Measurements from ENCODE around the gene EFR3B. TPM values are rescaled to one million over a fixed set of nuclear protein-coding genes. Genes with fewer than 3 reads are reported as not detected.

The EFR3B gene
- total and polyA plus RNA-seq, 2 of the 4 experiments (the other 2 are of a cell fraction), result 0.38 to 0.90 TPM

GRCh38 chr2:25105336-25106085, 63.6 kb downstream of the EFR3B start:
- Histone ChIP-seq H3K4me2 (ENCODE audit: low read depth, low read length) (peak overlapping the region; percentile 16; the same call in 1 of the 2 replicates), H3K23ac (ENCODE audit: low read depth, low read length) (no peak overlapping the region), H3K79me1 (ENCODE audit: low read depth in 1 of 2, low read length in 2 of 2) (no peaks in the 10 kb centered on the region), H3K4me1 (ENCODE audit: control insufficient read depth, insufficient read depth, low read length) (peaks cover 3% of the 10 kb centered on the region), H3K9me1 (ENCODE audit: insufficient read depth, low read length) (peaks cover 3% of the 10 kb centered on the region), H3K36me3 (ENCODE audit: control insufficient read depth, insufficient read depth, low read length) (no peaks in the 10 kb centered on the region), H3K27ac (ENCODE audit: insufficient read depth, low read length) (no peak overlapping the region), H2BK15ac (ENCODE audit: low read depth, low read length) (no peak overlapping the region), H3K4me3 (ENCODE audit: insufficient read depth, low read depth, low read length) (no peak overlapping the region), H2BK120ac (ENCODE audit: low read depth, low read length) (no peak overlapping the region), H3K56ac (ENCODE audit: extremely low read depth, insufficient read depth, low read length) (no peak overlapping the region), H4K5ac (ENCODE audit: low read depth, low read length) (no peak overlapping the region), H4K8ac (ENCODE audit: low read depth in 2 of 2, low read length in 2 of 2) (no peak overlapping the region), H4K91ac (ENCODE audit: insufficient read depth, low read depth, low read length) (no peak overlapping the region), H3K9me3 (ENCODE audit: control insufficient read depth, insufficient read depth, low read length) (no peaks in the 10 kb centered on the region), H2BK5ac (ENCODE audit: low read depth, low read length, poor library complexity, severe bottlenecking) (no peak overlapping the region), H3K27me3 (ENCODE audit: control insufficient read depth, insufficient read depth, low read length) (no peaks in the 10 kb centered on the region; the same call in 1 of the 2 replicates), H3K9ac (ENCODE audit: low read depth, low read length) (no peak overlapping the region), H3K18ac (ENCODE audit: low read depth, low read length) (no peak overlapping the region), H2AFZ (replicated peaks; ENCODE audit: low read length, poor library complexity) (peak overlapping the region; percentile 15), H3K14ac (replicated peaks; ENCODE audit: low read depth, low read length) (no peak overlapping the region), H2AK9ac (replicated peaks; ENCODE audit: low read depth, low read length, poor library complexity) (peak overlapping the region; percentile 73), H2AK5ac (ENCODE audit: low read depth, low read length) (no peak overlapping the region), H4K20me1 (ENCODE audit: insufficient read depth, low read length) (no peaks in the 10 kb centered on the region), H2BK20ac (ENCODE audit: low read depth, low read length) (no peak overlapping the region), H3K4ac (ENCODE audit: low read depth, low read length) (no peak overlapping the region)
- ATAC-seq (ENCODE audit: low read depth), result peak; percentile 49
- dilution Hi-C loops (cut with HindIII; ENCODE audit: low sequenced_read_pairs, unreplicated experiment) (no loop called here), intact Hi-C loops (cut with micrococcal nuclease) (no loop called here), in situ Hi-C loops (cut with MboI; ENCODE audit: low sequenced_read_pairs) (no loop called here)
- BruUV-seq (replicated peaks), result no TSS peak
- peak; percentile 73 for DNase-seq
- WGBS, 2 experiments (ENCODE audit: extremely low coverage in 2 of 2, insufficient read length in 1 of 2), result 17% methylated on average over 1 of the region's 6 CpGs; no CpG with 5 or more reads in 1 of the 2 experiments
- CTCF ChIA-PET, result interaction anchor here (1.2 kb wide), 1 partner anchor 130 kb away, joined by 3 read pairs; no protein-coding TSS in a partner anchor
- TF ChIP-seq MAZ (IDR thresholded peaks at IDR 0.05; ENCODE audit: borderline replicate concordance, low read depth, low read length) (no peak), BHLHE40 (IDR thresholded peaks at IDR 0.05; ENCODE audit: low read depth, low read length) (no peak), CTCF (conservative IDR thresholded peaks at IDR 0.05; ENCODE audit: low read depth, low read length) (no peak), POLR2A (IDR thresholded peaks at IDR 0.05; ENCODE audit: low read depth, low read length) (no peak), MXI1 (IDR thresholded peaks at IDR 0.05; ENCODE audit: borderline replicate concordance, low read depth, low read length) (no peak), RAD21 (IDR thresholded peaks at IDR 0.05; ENCODE audit: low read length) (no peak), FOS (IDR thresholded peaks at IDR 0.05; ENCODE audit: low read depth, low read length) (peak; percentile 26; the same call in 1 of the 2 replicates), CEBPB (IDR thresholded peaks at IDR 0.05; ENCODE audit: low read depth, low read length) (no peak), MAFK (IDR thresholded peaks at IDR 0.05; ENCODE audit: low read depth, low read length) (no peak)
- POLR2A ChIA-PET (ENCODE audit: unreplicated experiment), result no interaction called here

Measured in IMR-90 (cell line).